Measurements from ENCODE around the gene SPTA1. TPM values are rescaled to one million over a fixed set of nuclear protein-coding genes. Genes with fewer than 3 reads are reported as not detected.
A peak's percentile ranks its signal among the peaks of the same experiment; 100 is the strongest.

SPTA1 gene
- polyA plus RNA-seq, 3 donors = 0.19 to 0.28 TPM; not detected in 1

- H3K9me3 ChIP-seq (replicated peaks in 1 of 2; ENCODE audit: control insufficient read depth in 1 of 2, insufficient read depth in 1 of 2, low read length in 2 of 2) = no peaks in the 10 kb centered on the region
- peak overlapping the region in 1 of 7 donors; percentile 0 for H3K27ac Mint-ChIP-seq
- H3K9ac ChIP-seq (ENCODE audit: insufficient read depth, low read length, poor library complexity, severe bottlenecking) = no peak overlapping the region
- no peaks in the 10 kb centered on the region for H3K36me3 ChIP-seq (replicated peaks in 1 of 2; ENCODE audit: control insufficient read depth in 1 of 2, insufficient read depth in 2 of 2, low read length in 2 of 2)
- H4K20me1 ChIP-seq (ENCODE audit: insufficient read depth, low read length) = no peaks in the 10 kb centered on the region
- intact Hi-C loops (cut with micrococcal nuclease) = no loop called here
- no peaks in the 10 kb centered on the region for H3K9me3 Mint-ChIP-seq
- WGBS (ENCODE audit: insufficient coverage) = 100% methylated on average over 1 of the region's 2 CpGs
- no peak overlapping the region for H2AFZ ChIP-seq (ENCODE audit: insufficient read depth, low read depth, low read length, poor library complexity, severe bottlenecking)
- peaks cover 4 to 20% (median 12%) of the 10 kb centered on the region in 3 donors for H3K27me3 Mint-ChIP-seq (ENCODE audit: low read depth in 3 of 3)
- peaks cover 11 to 18% of the 10 kb centered on the region in 2 donors for H3K27me3 ChIP-seq (ENCODE audit: control insufficient read depth in 2 of 2, insufficient read depth in 2 of 2, low read length in 2 of 2)
- H3K79me2 ChIP-seq (ENCODE audit: insufficient read depth, low read length) = no peaks in the 10 kb centered on the region
- TF ChIP-seq CTCF (IDR thresholded peaks at IDR 0.05) = no peak
- peaks cover 14% of the 10 kb centered on the region for H3K4me1 Mint-ChIP-seq
- H3K4me2 ChIP-seq (replicated peaks; ENCODE audit: extremely low read depth, low read length, poor library complexity, severe bottlenecking) = no peak overlapping the region
- peaks cover 0 to 7% of the 10 kb centered on the region in 2 donors for H3K36me3 Mint-ChIP-seq
- H3K4me3 ChIP-seq (replicated peaks in 1 of 3; ENCODE audit: low read depth in 2 of 3, low read length in 3 of 3) = no peak overlapping the region
- DNase-seq = peak; percentile 21 to 62 (median 41)
- no peak overlapping the region for H3K27ac ChIP-seq (ENCODE audit: low read depth in 1 of 2, low read length in 2 of 2)
- peak overlapping the region in 1 of 2 donors; percentile 40 for H3K4me3 Mint-ChIP-seq
- H3K4me1 ChIP-seq (ENCODE audit: control insufficient read depth in 1 of 2, insufficient read depth in 2 of 2, low read length in 2 of 2) = peaks cover 11 to 19% of the 10 kb centered on the region in 2 donors
Measured at GRCh38 chr1:158681606-158682005, 4.9 kb downstream of the SPTA1 start.

- no peaks in the 10 kb centered on the region for H3K36me3 ChIP-seq (replicated peaks in 1 of 2; ENCODE audit: control insufficient read depth in 1 of 2, insufficient read depth in 2 of 2, low read length in 2 of 2)
- H3K9me3 ChIP-seq (replicated peaks in 1 of 2; ENCODE audit: control insufficient read depth in 1 of 2, insufficient read depth in 1 of 2, low read length in 2 of 2) = no peaks in the 10 kb centered on the region
- no peaks in the 10 kb centered on the region for H3K9me3 Mint-ChIP-seq
- H3K4me2 ChIP-seq (replicated peaks; ENCODE audit: extremely low read depth, low read length, poor library complexity, severe bottlenecking) = no peak overlapping the region
- no peak overlapping the region for H3K9ac ChIP-seq (ENCODE audit: insufficient read depth, low read length, poor library complexity, severe bottlenecking)
- no peak overlapping the region for H3K4me3 Mint-ChIP-seq
- H3K27me3 Mint-ChIP-seq (ENCODE audit: low read depth in 3 of 3) = peaks cover 7 to 21% (median 21%) of the 10 kb centered on the region in 3 donors
- H3K4me1 ChIP-seq (ENCODE audit: control insufficient read depth in 1 of 2, insufficient read depth in 2 of 2, low read length in 2 of 2) = peaks cover 16 to 24% of the 10 kb centered on the region in 2 donors
- no peak overlapping the region for H3K4me3 ChIP-seq (replicated peaks in 1 of 3; ENCODE audit: low read depth in 2 of 3, low read length in 3 of 3)
- peaks cover 0 to 7% of the 10 kb centered on the region in 2 donors for H3K36me3 Mint-ChIP-seq
- H4K20me1 ChIP-seq (ENCODE audit: insufficient read depth, low read length) = no peaks in the 10 kb centered on the region
- H3K27me3 ChIP-seq (ENCODE audit: control insufficient read depth in 2 of 2, insufficient read depth in 2 of 2, low read length in 2 of 2) = peaks cover 11 to 28% of the 10 kb centered on the region in 2 donors
- WGBS (ENCODE audit: insufficient coverage) = no CpG with 5 or more reads among the region's 1 CpG
- no peak overlapping the region for H3K27ac ChIP-seq (ENCODE audit: low read depth in 1 of 2, low read length in 2 of 2)
- H3K4me1 Mint-ChIP-seq = peaks cover 19% of the 10 kb centered on the region
- no peak overlapping the region for H2AFZ ChIP-seq (ENCODE audit: insufficient read depth, low read depth, low read length, poor library complexity, severe bottlenecking)
- H3K79me2 ChIP-seq (ENCODE audit: insufficient read depth, low read length) = no peaks in the 10 kb centered on the region
- intact Hi-C loops (cut with micrococcal nuclease) = no loop called here
- H3K27ac Mint-ChIP-seq = peak overlapping the region in 1 of 7 donors; percentile 35
- no peak for DNase-seq
- no peak for TF ChIP-seq CTCF (IDR thresholded peaks at IDR 0.05)
Measured at GRCh38 chr1:158679289-158679688, 7.2 kb downstream of the SPTA1 start.

Data from CD14-positive monocyte (primary cell).